C4-2B (cell line): ENCODE measurements around the gene CDK14.

Experiments
- H3K27ac ChIP-seq: fragments of 450-650 bp; 2 replicates; pipeline ENCODE4 v1.5.1; 2017
- ZFX ChIP-seq: fragments of 450-650 bp; IDR thresholded peaks from 2 replicates; pipeline ENCODE4 v1.6.1; 2017
- TF ChIP-seq, protein P1 (sequence below): fragments of 450-650 bp; conservative IDR thresholded peaks from 2 replicates; pipeline ENCODE4 v1.5.1; 2017; ENCODE audit warnings: mild to moderate bottlenecking

The CDK14 gene

DNA sequence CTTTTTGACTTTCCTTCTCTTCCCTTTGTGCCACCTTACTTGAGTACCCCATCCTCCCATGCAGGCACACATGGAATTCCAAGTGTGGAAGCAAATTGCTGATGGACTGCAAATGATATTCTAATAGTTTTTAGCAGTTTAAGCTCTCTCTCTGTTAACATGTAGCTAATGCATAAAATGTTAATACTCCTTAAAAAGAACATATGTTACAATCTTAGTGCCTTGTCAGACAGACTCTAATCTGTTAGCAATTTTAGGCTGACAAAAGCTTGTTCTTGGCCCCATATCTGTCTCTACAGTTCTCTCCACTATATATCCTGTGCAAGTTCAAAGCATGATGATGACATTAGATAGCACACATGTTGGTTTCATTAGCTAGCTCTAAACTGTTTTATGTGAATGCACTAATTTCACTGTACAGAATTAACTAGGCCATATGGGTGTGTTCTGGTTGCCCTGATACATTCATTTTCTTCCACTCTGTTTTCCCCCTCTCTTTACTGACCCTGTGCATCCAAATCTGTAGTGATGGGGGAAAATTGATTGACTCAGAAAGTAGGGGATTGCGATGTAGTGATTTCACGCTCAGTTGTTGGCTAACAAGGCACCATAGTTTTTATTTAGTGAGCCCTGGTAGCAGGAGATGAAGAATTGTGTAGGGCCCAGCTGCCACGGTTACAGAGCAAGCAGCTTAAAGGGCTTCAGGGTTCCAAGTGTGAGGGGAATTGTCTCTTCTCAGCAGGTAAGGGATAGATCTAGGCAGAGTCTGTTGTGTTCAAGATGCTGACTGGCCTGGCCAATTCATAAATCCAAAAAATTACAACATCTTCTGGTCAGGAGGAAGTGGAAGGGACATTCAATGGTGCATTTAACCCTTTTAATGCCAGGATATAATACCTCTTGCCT is 553.5 kb downstream of the CDK14 start:
- no peak for TF ChIP-seq ZFX
- TF ChIP-seq, protein P1, sequence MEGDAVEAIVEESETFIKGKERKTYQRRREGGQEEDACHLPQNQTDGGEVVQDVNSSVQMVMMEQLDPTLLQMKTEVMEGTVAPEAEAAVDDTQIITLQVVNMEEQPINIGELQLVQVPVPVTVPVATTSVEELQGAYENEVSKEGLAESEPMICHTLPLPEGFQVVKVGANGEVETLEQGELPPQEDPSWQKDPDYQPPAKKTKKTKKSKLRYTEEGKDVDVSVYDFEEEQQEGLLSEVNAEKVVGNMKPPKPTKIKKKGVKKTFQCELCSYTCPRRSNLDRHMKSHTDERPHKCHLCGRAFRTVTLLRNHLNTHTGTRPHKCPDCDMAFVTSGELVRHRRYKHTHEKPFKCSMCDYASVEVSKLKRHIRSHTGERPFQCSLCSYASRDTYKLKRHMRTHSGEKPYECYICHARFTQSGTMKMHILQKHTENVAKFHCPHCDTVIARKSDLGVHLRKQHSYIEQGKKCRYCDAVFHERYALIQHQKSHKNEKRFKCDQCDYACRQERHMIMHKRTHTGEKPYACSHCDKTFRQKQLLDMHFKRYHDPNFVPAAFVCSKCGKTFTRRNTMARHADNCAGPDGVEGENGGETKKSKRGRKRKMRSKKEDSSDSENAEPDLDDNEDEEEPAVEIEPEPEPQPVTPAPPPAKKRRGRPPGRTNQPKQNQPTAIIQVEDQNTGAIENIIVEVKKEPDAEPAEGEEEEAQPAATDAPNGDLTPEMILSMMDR: no peak
- H3K27ac ChIP-seq: no peak overlapping the region

DNA sequence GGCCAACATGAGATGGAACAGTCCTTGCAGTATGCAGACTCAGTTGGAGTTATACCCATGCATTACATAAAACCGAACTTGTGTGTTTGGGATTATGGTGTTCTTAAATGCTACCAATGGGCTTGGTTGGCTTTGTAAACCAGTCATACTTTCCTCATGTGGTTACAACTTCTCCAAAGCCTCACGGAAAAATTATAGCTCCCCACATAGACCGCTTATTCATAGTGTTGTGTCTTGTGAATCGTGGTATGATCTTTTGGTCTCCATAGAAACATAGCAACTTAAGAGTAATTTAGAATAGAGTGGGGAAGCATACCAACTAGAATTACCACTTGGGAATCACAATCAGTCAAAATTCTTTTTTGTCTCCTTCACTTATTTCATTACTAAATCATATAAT is 555.8 kb downstream of the CDK14 start:
- H3K27ac ChIP-seq: no peak overlapping the region
- TF ChIP-seq ZFX: no peak
- TF ChIP-seq, protein P1: no peak

DNA sequence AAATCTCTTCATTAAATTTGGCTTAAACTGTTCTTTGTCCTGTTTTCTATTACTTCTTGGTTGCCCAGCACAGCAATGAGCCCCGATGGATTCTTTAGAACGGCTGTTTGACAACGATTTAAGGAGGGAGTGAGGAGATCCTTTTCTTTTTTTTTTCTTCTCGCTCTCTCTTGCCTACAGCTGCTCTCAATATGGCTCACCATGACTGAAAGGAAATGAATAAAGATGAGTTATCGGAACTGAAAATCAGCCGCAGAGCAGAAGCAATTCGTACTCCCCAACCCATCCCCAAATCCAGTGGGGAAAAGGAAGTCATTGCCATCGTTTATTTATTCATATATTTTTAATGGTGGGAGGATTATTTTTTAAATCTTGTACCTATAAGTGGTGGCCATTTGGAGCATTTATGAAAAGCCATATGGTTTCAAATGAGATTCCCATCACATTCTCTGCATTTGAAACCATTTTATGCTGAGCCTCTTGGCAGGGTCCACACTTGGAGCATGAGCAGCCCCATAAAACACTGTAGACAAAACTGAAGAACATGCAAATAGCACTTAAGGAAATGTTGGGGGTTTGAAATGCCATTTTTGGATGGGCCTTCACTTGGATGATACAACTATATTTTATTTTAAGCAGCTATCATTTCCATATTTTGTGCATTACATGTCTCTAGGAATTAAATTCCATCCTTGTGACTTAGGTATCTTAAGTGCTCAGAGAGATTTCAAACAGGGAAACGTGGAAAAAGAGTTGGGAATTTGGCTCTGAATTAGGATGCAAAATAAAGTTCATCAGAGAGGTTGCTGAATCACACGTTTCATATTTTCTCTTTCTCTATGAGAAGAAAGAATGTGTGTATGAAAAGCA is 560.4 kb downstream of the CDK14 start:
- TF ChIP-seq ZFX: no peak
- TF ChIP-seq, protein P1: no peak

DNA sequence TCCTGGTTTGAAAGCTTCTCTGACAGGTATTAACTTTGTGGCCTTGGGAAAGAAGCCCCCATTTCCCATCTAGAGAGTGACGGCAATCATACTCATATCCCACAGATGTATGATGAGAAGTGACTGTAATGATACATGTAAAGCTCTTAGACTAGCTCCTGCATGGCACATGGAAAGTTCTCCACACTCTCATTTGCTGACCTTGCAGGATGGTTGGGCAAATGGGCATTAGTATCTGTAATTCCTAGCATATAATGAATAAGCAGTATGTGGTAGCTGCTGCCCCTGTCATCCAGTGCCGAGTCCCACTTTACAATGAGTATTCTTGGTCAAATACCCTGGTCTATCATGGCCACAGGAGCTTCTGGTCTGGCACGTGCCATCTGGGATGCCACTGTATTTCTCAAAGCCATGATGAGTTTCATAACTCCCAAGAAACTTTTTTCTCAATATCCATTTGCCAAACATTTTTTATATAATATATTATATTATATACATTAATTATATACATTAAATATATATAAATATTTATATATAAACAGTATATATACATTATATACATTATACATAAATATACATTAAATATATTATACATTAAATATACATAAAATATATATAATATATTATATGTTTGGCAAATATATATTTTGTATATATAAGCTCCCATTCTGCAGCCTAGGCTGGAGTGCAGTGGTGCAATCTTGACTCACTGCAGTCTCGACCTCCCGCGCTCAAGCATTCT is 561.6 kb downstream of the CDK14 start:
- TF ChIP-seq, protein P1: no peak
- TF ChIP-seq ZFX: no peak
- no peak overlapping the region for H3K27ac ChIP-seq

More for the DNA sequence above, 560.4 kb downstream of the CDK14 start:
- no peak overlapping the region for H3K27ac ChIP-seq

DNA sequence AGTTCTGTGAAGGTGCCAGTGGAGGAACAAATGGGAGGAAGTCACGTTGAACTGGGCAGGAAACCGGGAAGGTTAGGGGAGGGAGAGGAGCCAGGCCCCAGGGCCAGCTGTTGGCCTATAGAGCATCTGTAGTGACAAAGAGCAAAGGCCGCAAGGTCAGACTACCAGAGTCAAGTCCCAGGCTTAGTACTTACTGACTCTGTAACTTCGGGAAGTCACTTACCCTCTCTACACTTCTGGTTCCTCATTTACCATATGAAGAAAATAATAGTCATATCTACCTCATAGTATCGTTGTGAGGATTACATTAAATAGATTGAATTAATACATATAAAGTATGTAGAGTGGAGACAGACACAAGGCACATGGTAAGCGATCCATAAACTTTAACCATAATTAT is 566.3 kb downstream of the CDK14 start:
- TF ChIP-seq, protein P1: no peak
- TF ChIP-seq ZFX: no peak
- H3K27ac ChIP-seq: no peak overlapping the region

DNA sequence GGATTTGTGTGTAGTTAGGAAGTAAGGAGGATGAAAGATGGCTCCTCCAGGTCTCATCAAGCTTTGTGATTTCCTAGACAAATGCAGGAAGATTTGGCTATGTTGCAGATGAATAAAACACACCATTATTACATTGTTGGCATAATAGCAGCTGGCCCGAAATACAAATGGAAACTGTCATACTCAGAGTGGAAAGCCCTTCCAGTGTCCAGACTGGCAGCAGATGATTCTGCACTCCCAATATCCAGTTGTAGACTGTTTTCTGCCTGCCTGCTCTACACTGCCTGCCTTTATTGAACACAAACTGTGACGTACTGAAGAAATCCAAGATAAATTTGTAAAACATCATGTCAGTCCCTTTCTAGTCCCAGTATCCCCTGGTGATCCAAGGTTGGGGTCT is 568.4 kb downstream of the CDK14 start:
- no peak overlapping the region for H3K27ac ChIP-seq
- TF ChIP-seq, protein P1: no peak
- no peak for TF ChIP-seq ZFX
